Epithelial cell of proximal tubule (primary cell): Measurements from ENCODE around the gene TSSK3. TPM values are rescaled to one million over a fixed set of nuclear protein-coding genes. Genes with fewer than 3 reads are reported as not detected.
A peak's percentile ranks its signal among the peaks of the same experiment; 100 is the strongest.

ENCODE experiments used
- DNase-seq: peaks from one replicate; pipeline ENCODE4 v3.0.0-alpha.2; 2011; ENCODE audit warnings: low read depth
- H3K4me3 ChIP-seq: 2 replicates; pipeline ENCODE4 v1.5.1; 2011; ENCODE audit warnings: low read depth, mild to moderate bottlenecking, low read length
- total RNA-seq: library from RNA; depleted of rRNA; stranded (reverse); fragments of >200 nt; gene quantifications from 2 replicates; pipeline ENCODE4 v1.2.3, GENCODE V29; 2015
- TF ChIP-seq, protein P1 (sequence below): conservative IDR thresholded peaks from 2 replicates; pipeline ENCODE4 v1.5.1; 2012; ENCODE audit warnings: low read depth, mild to moderate bottlenecking, low read length

The TSSK3 gene
- total RNA-seq = 0.58 TPM in 1 of 2 replicates, not detected in the other

GRCh38 chr1:32362474-32363313 lies at the start of gene TSSK3, which contains the start of gene FAM229A:
TSS of gene TSSK3 (plus strand) at chr1:32362539. CDS start at chr1:32362702, 163 bp downstream.
TSS of gene FAM229A (minus strand) at chr1:32362485. CDS start at chr1:32362091, 394 bp downstream.
- peak within 1 kb of the TSS; percentile 46 for H3K4me3 ChIP-seq
- TF ChIP-seq, protein P1, sequence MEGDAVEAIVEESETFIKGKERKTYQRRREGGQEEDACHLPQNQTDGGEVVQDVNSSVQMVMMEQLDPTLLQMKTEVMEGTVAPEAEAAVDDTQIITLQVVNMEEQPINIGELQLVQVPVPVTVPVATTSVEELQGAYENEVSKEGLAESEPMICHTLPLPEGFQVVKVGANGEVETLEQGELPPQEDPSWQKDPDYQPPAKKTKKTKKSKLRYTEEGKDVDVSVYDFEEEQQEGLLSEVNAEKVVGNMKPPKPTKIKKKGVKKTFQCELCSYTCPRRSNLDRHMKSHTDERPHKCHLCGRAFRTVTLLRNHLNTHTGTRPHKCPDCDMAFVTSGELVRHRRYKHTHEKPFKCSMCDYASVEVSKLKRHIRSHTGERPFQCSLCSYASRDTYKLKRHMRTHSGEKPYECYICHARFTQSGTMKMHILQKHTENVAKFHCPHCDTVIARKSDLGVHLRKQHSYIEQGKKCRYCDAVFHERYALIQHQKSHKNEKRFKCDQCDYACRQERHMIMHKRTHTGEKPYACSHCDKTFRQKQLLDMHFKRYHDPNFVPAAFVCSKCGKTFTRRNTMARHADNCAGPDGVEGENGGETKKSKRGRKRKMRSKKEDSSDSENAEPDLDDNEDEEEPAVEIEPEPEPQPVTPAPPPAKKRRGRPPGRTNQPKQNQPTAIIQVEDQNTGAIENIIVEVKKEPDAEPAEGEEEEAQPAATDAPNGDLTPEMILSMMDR = no peak
- no peak for DNase-seq

GRCh38 chr1:32316903-32317277 lies 45.4 kb upstream of the TSSK3 start:
- DNase-seq = no peak
- H3K4me3 ChIP-seq = no peak overlapping the region
- TF ChIP-seq, protein P1 = no peak

- H3K4me3 ChIP-seq = no peak overlapping the region
Measured at GRCh38 chr1:32318127-32318869, 44.0 kb upstream of the TSSK3 start.

GRCh38 chr1:32321712-32322291 lies 40.5 kb upstream of the TSSK3 start:
- H3K4me3 ChIP-seq = no peak overlapping the region
- no peak for DNase-seq
- TF ChIP-seq, protein P1 = no peak

More at GRCh38 chr1:32318127-32318869, 44.0 kb upstream of the TSSK3 start:
- TF ChIP-seq, protein P1 = no peak
- DNase-seq = no peak

GRCh38 chr1:32327204-32327603 lies 35.1 kb upstream of the TSSK3 start:
- H3K4me3 ChIP-seq = no peak overlapping the region
- DNase-seq = no peak
- TF ChIP-seq, protein P1 = no peak

DNA sequence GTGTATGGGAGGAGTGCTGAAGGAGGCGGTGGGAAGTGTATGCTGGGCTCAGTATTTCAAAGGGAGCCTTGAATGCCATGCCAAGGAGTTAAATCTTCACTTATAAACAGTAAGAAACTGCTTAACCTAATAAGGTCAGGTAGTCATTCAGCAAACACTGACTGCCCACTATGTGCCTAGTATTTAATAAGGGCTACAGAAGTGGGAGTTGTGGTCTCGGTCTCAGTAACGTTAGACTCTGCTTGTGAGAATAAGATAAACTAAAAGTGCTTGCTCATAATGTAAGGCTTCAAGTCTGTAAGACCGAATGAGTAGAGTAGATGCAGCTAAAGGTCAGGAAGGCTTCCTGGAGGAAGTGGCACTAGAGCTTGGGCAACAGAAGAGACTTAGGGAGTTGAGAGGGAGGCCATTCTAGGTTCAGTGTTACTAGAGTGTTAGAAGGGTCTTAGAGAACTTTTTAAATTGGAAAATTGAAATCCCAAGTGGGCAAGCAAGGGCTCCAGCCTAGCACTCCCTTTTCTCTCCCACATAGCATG lies 32.3 kb upstream of the TSSK3 start:
- no peak overlapping the region for H3K4me3 ChIP-seq
- TF ChIP-seq, protein P1 = no peak
- no peak for DNase-seq
